T-cell (primary cell): ENCODE measurements around the gene CLIC4. TPM values are rescaled to one million over a fixed set of nuclear protein-coding genes. Genes with fewer than 3 reads are reported as not detected.

ENCODE experiments used
- ATAC-seq, 4 experiments: fragments of 200-7000 bp in 3 of 4; fragments of 150-1000 bp in 1 of 4; cut with Tn5 transposase; replicated peaks in 1 of 4; 1 replicate in 3 of 4; 2 replicates in 1 of 4; pipeline ENCODE4 v1.10.0; 2021; ENCODE audit warnings: moderate library complexity in 3 of 4, mild to moderate bottlenecking in 2 of 4, moderate number of reproducible peaks in 1 of 4
- CTCF ChIA-PET, 2 donors: fragments of 300-600 bp; sonication (Branson Sonifier 250); formaldehyde crosslinking; loops; one replicate each; lab custom pipeline; 2022; ENCODE audit warnings: antibody characterized with exemption in 2 of 2; lab: Charles Lee
- POLR2A ChIA-PET, 2 donors: fragments of 300-600 bp; sonication (Branson Sonifier 250); formaldehyde crosslinking; loops; one replicate each; lab custom pipeline; 2022; ENCODE audit warnings: antibody characterized with exemption in 2 of 2; lab: Charles Lee
- DNase-seq, 35 experiments: peaks; one replicate each; pipeline versions ENCODE4 v3.0.0 to v3.0.0-alpha.2; 2013 to 2023
- H3K27ac ChIP-seq: one replicate; pipeline ENCODE4 v1.5.1; 2013; ENCODE audit warnings: low read length
- H3K27me3 ChIP-seq, 2 experiments: replicated peaks in 1 of 2; 1 replicate in 1 of 2; 2 replicates in 1 of 2; pipeline versions ENCODE4 v1.6.1 to v1.7.0; 2013; ENCODE audit warnings: low read length in 1 of 2, mixed read lengths in 1 of 2; ENCODE audit not compliant: control insufficient read depth in 2 of 2, insufficient read depth in 2 of 2; ENCODE audit errors: extremely low read depth in 1 of 2
- H3K36me3 ChIP-seq, 2 donors: 1 replicate in 1 of 2; 2 replicates in 1 of 2; pipeline versions ENCODE4 v1.6.1 to v1.7.0; 2013; ENCODE audit warnings: low read length in 1 of 2; ENCODE audit not compliant: control insufficient read depth in 2 of 2, insufficient read depth in 1 of 2; ENCODE audit errors: extremely low read depth in 1 of 2
- H3K4me1 ChIP-seq, 2 experiments: 1 replicate in 1 of 2; 2 replicates in 1 of 2; pipeline versions ENCODE4 v1.6.1 to v1.7.0; 2013; ENCODE audit warnings: low read length in 2 of 2, mixed read lengths in 1 of 2; ENCODE audit not compliant: insufficient read depth in 2 of 2, control insufficient read depth in 1 of 2; ENCODE audit errors: extremely low read depth in 1 of 2
- H3K4me3 ChIP-seq, 2 donors: 1 replicate in 1 of 2; 2 replicates in 1 of 2; pipeline versions ENCODE4 v1.5.1 to v1.7.0; 2013; ENCODE audit warnings: mild to moderate bottlenecking in 2 of 2, low read length in 1 of 2, moderate library complexity in 1 of 2; ENCODE audit not compliant: control insufficient read depth in 1 of 2; ENCODE audit errors: extremely low read depth in 1 of 2
- H3K9me3 ChIP-seq: 2 replicates; pipeline ENCODE4 v1.7.0; 2013
- H3K27ac Mint-ChIP-seq, 2 donors: one replicate each; pipeline ENCODE4 v1.8.0; 2020 to 2021; ENCODE audit warnings: mild to moderate bottlenecking in 2 of 2, mixed read lengths in 2 of 2
- H3K27me3 Mint-ChIP-seq, 2 donors: one replicate each; pipeline ENCODE4 v1.8.0; 2021 to 2022; ENCODE audit warnings: mixed read lengths in 2 of 2
- H3K36me3 Mint-ChIP-seq: one replicate; pipeline ENCODE4 v1.8.0; 2021; ENCODE audit warnings: mixed read lengths
- H3K4me1 Mint-ChIP-seq, 3 donors: one replicate each; pipeline ENCODE4 v1.8.0; 2020 to 2022; ENCODE audit warnings: mixed read lengths in 3 of 3, mild to moderate bottlenecking in 1 of 3
- H3K4me3 Mint-ChIP-seq, 3 donors: one replicate each; pipeline ENCODE4 v1.8.0; 2020 to 2022; ENCODE audit warnings: mild to moderate bottlenecking in 3 of 3, mixed read lengths in 3 of 3, moderate library complexity in 3 of 3
- H3K9me3 Mint-ChIP-seq, 3 donors: one replicate each; pipeline ENCODE4 v1.8.0; 2020 to 2022; ENCODE audit warnings: mixed read lengths in 3 of 3
- WGBS: methylation state at CpG from one replicate; pipeline ENCODE4 v1.1.5; 2013; ENCODE audit warnings: missing lambda C conversion rate; ENCODE audit not compliant: insufficient coverage; 5-methylcytosine and 5-hydroxymethylcytosine counted together
- total RNA-seq, 35 experiments: library from RNA in 6 of 35; stranded (reverse) in 6 of 35; fragments of 120-200 nt in 1 of 35; gene quantifications; one replicate each; pipeline versions ENCODE4 v1.2.1 to v1.2.4 and lab custom pipeline; 2013 to 2026

The CLIC4 gene
- total RNA-seq, 5 donors from 2014 or later (not counting 1 experiment from before 2014, with no cell fraction given) = 0.75 to 9.1 (median 5.5) TPM

- DNase-seq = no peak
- Mint-ChIP-seq H3K4me1 (no peaks in the 10 kb centered on the region), H3K27ac (no peak overlapping the region), H3K4me3 (no peak overlapping the region), H3K9me3 (peaks cover under 1 to 12% (median 3%) of the 10 kb centered on the region in 3 donors), H3K36me3 (peaks cover 4% of the 10 kb centered on the region), H3K27me3 (peaks cover 0 to 2% of the 10 kb centered on the region in 2 donors)
- WGBS = 86% methylated on average over 6 of the region's 7 CpGs
- POLR2A ChIA-PET = interaction anchor here in 1 of 2 donors (0.5 kb wide), 1 partner anchor 119 kb away, joined by 6 read pairs; no protein-coding TSS in a partner anchor
- ATAC-seq = no peak
- Histone ChIP-seq H3K4me3 (no peak overlapping the region), H3K9me3 (no peaks in the 10 kb centered on the region), H3K4me1 (no peaks in the 10 kb centered on the region), H3K27ac (no peak overlapping the region), H3K27me3 (peaks cover 0 to 7% of the 10 kb centered on the region in 2 experiments), H3K36me3 (no peaks in the 10 kb centered on the region)
- CTCF ChIA-PET = no interaction called here
Measured at GRCh38 chr1:24878775-24879742, 133.8 kb downstream of the CLIC4 start.

- no peak overlapping the region for H3K4me3 Mint-ChIP-seq
- ChIA-PET CTCF (interaction anchor here in 1 of 2 donors (0.5 to 0.8 kb wide), 2 partner anchors 46 to 602 kb away, joined by 3 read pairs; no protein-coding TSS in a partner anchor), POLR2A (no interaction called here)
- no peak overlapping the region for H3K27ac ChIP-seq
- H3K4me1 Mint-ChIP-seq = no peaks in the 10 kb centered on the region
- peaks cover 0 to 7% of the 10 kb centered on the region in 2 experiments for H3K27me3 ChIP-seq
- peaks cover 4% of the 10 kb centered on the region for H3K36me3 Mint-ChIP-seq
- DNase-seq = no peak
- H3K4me1 ChIP-seq = no peaks in the 10 kb centered on the region
- no peaks in the 10 kb centered on the region for H3K36me3 ChIP-seq
- no CpG with 5 or more reads among the region's 1 CpG for whole genome bisulfite sequencing
- no peaks in the 10 kb centered on the region for H3K9me3 ChIP-seq
- no peak for ATAC-seq
- H3K9me3 Mint-ChIP-seq = peaks cover 6 to 16% (median 7%) of the 10 kb centered on the region in 3 donors
- peaks cover under 1 to 4% of the 10 kb centered on the region in 2 donors for H3K27me3 Mint-ChIP-seq
- H3K4me3 ChIP-seq = no peak overlapping the region
- no peak overlapping the region for H3K27ac Mint-ChIP-seq
Measured at GRCh38 chr1:24881034-24881433, 135.8 kb downstream of the CLIC4 start.

- ATAC-seq = no peak
- CTCF ChIA-PET = no interaction called here
- Mint-ChIP-seq H3K27ac (no peak overlapping the region), H3K4me1 (peaks cover 0 to 3% (median 0%) of the 10 kb centered on the region in 3 donors), H3K9me3 (peaks cover 6 to 16% (median 7%) of the 10 kb centered on the region in 3 donors), H3K4me3 (no peak overlapping the region), H3K27me3 (peaks cover 2 to 11% of the 10 kb centered on the region in 2 donors), H3K36me3 (peaks cover 4% of the 10 kb centered on the region)
- POLR2A ChIA-PET = no interaction called here
- Histone ChIP-seq H3K27ac (no peak overlapping the region), H3K27me3 (peaks cover 0 to 5% of the 10 kb centered on the region in 2 experiments), H3K9me3 (no peaks in the 10 kb centered on the region), H3K36me3 (no peaks in the 10 kb centered on the region), H3K4me3 (no peak overlapping the region), H3K4me1 (no peaks in the 10 kb centered on the region)
- DNase-seq = no peak
Measured at GRCh38 chr1:24884751-24885150, 139.5 kb downstream of the CLIC4 start.

- H3K9me3 ChIP-seq = no peaks in the 10 kb centered on the region
- H3K4me1 ChIP-seq = no peaks in the 10 kb centered on the region
- no peak for ATAC-seq
- H3K27ac ChIP-seq = no peak overlapping the region
- H3K27me3 ChIP-seq = peaks cover 0 to 5% of the 10 kb centered on the region in 2 experiments
- H3K27me3 Mint-ChIP-seq = peaks cover 2 to 11% of the 10 kb centered on the region in 2 donors
- peaks cover 7% of the 10 kb centered on the region for H3K36me3 Mint-ChIP-seq
- H3K4me1 Mint-ChIP-seq = peaks cover 0 to 3% (median 0%) of the 10 kb centered on the region in 3 donors
- no peak overlapping the region for H3K27ac Mint-ChIP-seq
- no peak for DNase-seq
- peaks cover 6 to 16% (median 7%) of the 10 kb centered on the region in 3 donors for H3K9me3 Mint-ChIP-seq
- H3K36me3 ChIP-seq = no peaks in the 10 kb centered on the region
- POLR2A ChIA-PET = interaction anchor here in 1 of 2 donors (0.7 kb wide), 1 partner anchor 120 kb away, joined by 4 read pairs; no protein-coding TSS in a partner anchor
- no peak overlapping the region for H3K4me3 Mint-ChIP-seq
- H3K4me3 ChIP-seq = no peak overlapping the region
- CTCF ChIA-PET = no interaction called here
- WGBS = 90% methylated on average over 1 of the region's 1 CpG
Measured at GRCh38 chr1:24886241-24886640, 141.0 kb downstream of the CLIC4 start.

GRCh38 chr1:24888061-24888970 is 143.1 kb downstream of the CLIC4 start:
- WGBS = 100% methylated on average over 2 of the region's 9 CpGs
- Mint-ChIP-seq H3K27ac (no peak overlapping the region), H3K9me3 (peaks cover 11 to 18% (median 11%) of the 10 kb centered on the region in 3 donors)

More at GRCh38 chr1:24888061-24888970, 143.1 kb downstream of the CLIC4 start:
- no peaks in the 10 kb centered on the region for H3K9me3 ChIP-seq
- Mint-ChIP-seq H3K27me3 (peaks cover 2 to 11% of the 10 kb centered on the region in 2 donors), H3K4me1 (peaks cover 0 to 3% (median 0%) of the 10 kb centered on the region in 3 donors), H3K4me3 (no peak overlapping the region), H3K36me3 (peaks cover 14% of the 10 kb centered on the region)
- H3K4me3 ChIP-seq = no peak overlapping the region
- ChIA-PET CTCF (no interaction called here), POLR2A (interaction anchor here in 1 of 2 donors (0.6 kb wide), 1 partner anchor 179 kb away, joined by 4 read pairs; no protein-coding TSS in a partner anchor)
- no peaks in the 10 kb centered on the region for H3K36me3 ChIP-seq
- DNase-seq (no peak), ATAC-seq (no peak)
- H3K27ac ChIP-seq = no peak overlapping the region
- H3K4me1 ChIP-seq = no peaks in the 10 kb centered on the region
- peaks cover 0 to 5% of the 10 kb centered on the region in 2 experiments for H3K27me3 ChIP-seq
